Limb (tissue), 2 donors: ENCODE results near the gene ZNF41.
A peak's percentile ranks its signal among the peaks of the same experiment; 100 is the strongest.
"Not testable (repeated sequence)": the region's sequence is repeated elsewhere in the genome, so short reads cannot be mapped to it uniquely, and the experiment has no call there.

ENCODE experiments used
- DNase-seq, 2 donors: peaks; one replicate each; pipeline ENCODE4 v3.0.0-alpha.2; 2016; ENCODE audit errors: extremely low spot score in 2 of 2

ZNF41 gene

GRCh38 chrX:47482512-47483305 is at the start of gene ZNF41:
ZNF41 (minus strand) TSS chrX:47483222; CDS start chrX:47467481, 15,741 bp downstream.
- peak; percentile 68 to 82 for DNase-seq

- DNase-seq: no peak
These were observed 47.0 kb upstream of the ZNF41 start for GRCh38 chrX:47530049-47530448.

- no peak for DNase-seq
These were observed 46.5 kb upstream of the ZNF41 start for GRCh38 chrX:47529548-47529947.

- DNase-seq: no peak
These were observed 40.7 kb upstream of the ZNF41 start for GRCh38 chrX:47523713-47524166.

GRCh38 chrX:47523297-47523696 is 40.3 kb upstream of the ZNF41 start:
- DNase-seq: peak; percentile 74 to 90

GRCh38 chrX:47518144-47518543 is 35.1 kb upstream of the ZNF41 start:
- DNase-seq: no peak

- DNase-seq: no peak
These were observed 33.1 kb upstream of the ZNF41 start for GRCh38 chrX:47515941-47516665.

- no peak for DNase-seq
These were observed 31.7 kb upstream of the ZNF41 start for GRCh38 chrX:47514533-47515235.

- peak in 1 of 2 donors; percentile 55 for DNase-seq
These were observed 30.3 kb upstream of the ZNF41 start for GRCh38 chrX:47513034-47513965.

GRCh38 chrX:47512383-47512782 is 29.4 kb upstream of the ZNF41 start:
- DNase-seq: not testable (repeated sequence)

GRCh38 chrX:47507153-47507867 is 24.3 kb upstream of the ZNF41 start:
- DNase-seq: no peak

GRCh38 chrX:47503151-47503550 is 20.1 kb upstream of the ZNF41 start:
- no peak for DNase-seq

- DNase-seq: no peak
These were observed 19.5 kb upstream of the ZNF41 start for GRCh38 chrX:47502316-47503125.

- DNase-seq: no peak
These were observed 18.4 kb upstream of the ZNF41 start for GRCh38 chrX:47501226-47502074.

- DNase-seq: no peak
These were observed 17.5 kb upstream of the ZNF41 start for GRCh38 chrX:47500554-47500953.

- DNase-seq: no peak
These were observed 16.3 kb upstream of the ZNF41 start for GRCh38 chrX:47499293-47499692.

- no peak for DNase-seq
These were observed 15.4 kb upstream of the ZNF41 start for GRCh38 chrX:47498411-47498810.

GRCh38 chrX:47497271-47497888 is 14.4 kb upstream of the ZNF41 start:
- DNase-seq: peak in 1 of 2 donors; percentile 20
